Epithelial cell of esophagus (primary cell): ENCODE results near the gene VMP1.

ENCODE experiments used
- DNase-seq: peaks from one replicate; pipeline ENCODE4 v3.0.0; 2010; ENCODE audit warnings: low read depth
- H3K4me3 ChIP-seq: 2 replicates; pipeline ENCODE4 v1.5.1; 2011; ENCODE audit warnings: mild to moderate bottlenecking, low read length, control low read depth
- CTCF ChIP-seq: IDR thresholded peaks from 2 replicates; pipeline ENCODE4 v1.5.1; 2011; ENCODE audit warnings: low read depth, mild to moderate bottlenecking, low read length, control low read depth, inconsistent platforms; ENCODE audit not compliant: insufficient read depth; ENCODE audit errors: missing control alignments

The VMP1 gene

GRCh38 chr17:59707149-59707970, at the start of gene VMP1, which contains the start of gene PTRH2:
Gene VMP1 (plus strand): TSS chr17:59707654. CDS start chr17:59731447, 23,793 bp downstream.
Gene PTRH2 (minus strand): TSS chr17:59707430. CDS start chr17:59697978, 9,452 bp downstream.
- no peak for TF ChIP-seq CTCF
- peak; percentile 100 for DNase-seq
- peak within 1 kb of the TSS; percentile 99 for H3K4me3 ChIP-seq

GRCh38 chr17:59666235-59666634, 41.2 kb upstream of the VMP1 start:
- H3K4me3 ChIP-seq, result no peak overlapping the region
- DNase-seq, result peak; percentile 50
- TF ChIP-seq CTCF, result no peak

- peak; percentile 63 for DNase-seq
- TF ChIP-seq CTCF, result no peak
- no peak overlapping the region for H3K4me3 ChIP-seq
These were observed 38.6 kb upstream of the VMP1 start for GRCh38 chr17:59668816-59669215.

GRCh38 chr17:59669411-59669810, 38.0 kb upstream of the VMP1 start:
- no peak for TF ChIP-seq CTCF
- no peak for DNase-seq
- H3K4me3 ChIP-seq, result no peak overlapping the region

GRCh38 chr17:59669944-59670343, 37.5 kb upstream of the VMP1 start:
- no peak overlapping the region for H3K4me3 ChIP-seq
- TF ChIP-seq CTCF, result no peak
- no peak for DNase-seq

- no peak overlapping the region for H3K4me3 ChIP-seq
- DNase-seq, result no peak
- TF ChIP-seq CTCF, result no peak
These were observed 36.1 kb upstream of the VMP1 start for GRCh38 chr17:59671386-59671785.

- no peak for TF ChIP-seq CTCF
- no peak for DNase-seq
- no peak overlapping the region for H3K4me3 ChIP-seq
These were observed 32.2 kb upstream of the VMP1 start for GRCh38 chr17:59675231-59675630.
